AG04449 (cell line): Measurements from ENCODE around the gene CNOT9.

Source experiments
- CTCF ChIA-PET: fragments of 350-600 bp; formaldehyde crosslinking; extraction: SDS; loops from one replicate; lab custom pipeline; 2021; ENCODE audit warnings: antibody characterized with exemption; lab: Yijun Ruan, JAX
- POLR2A ChIA-PET: fragments of 400-600, 350-600 bp; formaldehyde crosslinking; extraction: SDS; loops from one replicate; lab custom pipeline; 2020; ENCODE audit warnings: antibody characterized with exemption, inconsistent platforms; lab: Yijun Ruan, JAX
- DNase-seq: peaks from one replicate; pipeline ENCODE4 v3.0.0-alpha.2; 2010; ENCODE audit warnings: low read depth, low spot score
- H3K4me3 ChIP-seq: 2 replicates; pipeline ENCODE4 v1.5.1; 2011; ENCODE audit warnings: low read depth, mild to moderate bottlenecking, control low read depth, low read length
- TF ChIP-seq, protein P1 (sequence below): IDR thresholded peaks from one replicate; pipeline ENCODE4 v1.5.1; 2011; ENCODE audit warnings: mild to moderate bottlenecking, moderate library complexity, low read length, control low read depth, inconsistent platforms; ENCODE audit not compliant: insufficient read depth; ENCODE audit errors: missing control alignments

The CNOT9 gene

DNA sequence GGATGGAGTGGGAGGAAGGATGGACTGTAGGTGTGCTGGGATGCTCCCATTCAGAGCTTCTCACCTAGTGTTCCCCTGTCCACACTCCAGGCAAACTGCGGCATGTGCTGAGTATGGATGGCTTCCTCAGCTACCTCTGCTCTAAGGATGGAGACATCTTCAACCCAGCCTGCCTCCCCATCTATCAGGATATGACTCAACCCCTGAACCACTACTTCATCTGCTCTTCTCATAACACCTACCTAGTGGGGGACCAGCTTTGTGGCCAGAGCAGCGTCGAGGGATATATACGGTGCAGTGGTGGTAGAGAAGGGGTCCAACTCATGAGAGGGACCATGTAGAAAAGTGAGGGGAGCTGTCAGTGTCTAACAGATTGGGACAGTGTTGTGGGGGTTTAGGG lies 59.3 kb downstream of the CNOT9 start:
- H3K4me3 ChIP-seq, result no peak overlapping the region
- TF ChIP-seq, protein P1, sequence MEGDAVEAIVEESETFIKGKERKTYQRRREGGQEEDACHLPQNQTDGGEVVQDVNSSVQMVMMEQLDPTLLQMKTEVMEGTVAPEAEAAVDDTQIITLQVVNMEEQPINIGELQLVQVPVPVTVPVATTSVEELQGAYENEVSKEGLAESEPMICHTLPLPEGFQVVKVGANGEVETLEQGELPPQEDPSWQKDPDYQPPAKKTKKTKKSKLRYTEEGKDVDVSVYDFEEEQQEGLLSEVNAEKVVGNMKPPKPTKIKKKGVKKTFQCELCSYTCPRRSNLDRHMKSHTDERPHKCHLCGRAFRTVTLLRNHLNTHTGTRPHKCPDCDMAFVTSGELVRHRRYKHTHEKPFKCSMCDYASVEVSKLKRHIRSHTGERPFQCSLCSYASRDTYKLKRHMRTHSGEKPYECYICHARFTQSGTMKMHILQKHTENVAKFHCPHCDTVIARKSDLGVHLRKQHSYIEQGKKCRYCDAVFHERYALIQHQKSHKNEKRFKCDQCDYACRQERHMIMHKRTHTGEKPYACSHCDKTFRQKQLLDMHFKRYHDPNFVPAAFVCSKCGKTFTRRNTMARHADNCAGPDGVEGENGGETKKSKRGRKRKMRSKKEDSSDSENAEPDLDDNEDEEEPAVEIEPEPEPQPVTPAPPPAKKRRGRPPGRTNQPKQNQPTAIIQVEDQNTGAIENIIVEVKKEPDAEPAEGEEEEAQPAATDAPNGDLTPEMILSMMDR, result no peak
- CTCF ChIA-PET, result interaction anchor here (1.7 kb wide), 1 partner anchor 21 kb away, joined by 8 read pairs; no protein-coding TSS in a partner anchor
- POLR2A ChIA-PET, result interaction anchor here (1.1 kb wide), 1 partner anchor 44 kb away, joined by 3 read pairs; the partner anchor contains the start of genes RNF25 and STK36
- DNase-seq, result no peak

DNA sequence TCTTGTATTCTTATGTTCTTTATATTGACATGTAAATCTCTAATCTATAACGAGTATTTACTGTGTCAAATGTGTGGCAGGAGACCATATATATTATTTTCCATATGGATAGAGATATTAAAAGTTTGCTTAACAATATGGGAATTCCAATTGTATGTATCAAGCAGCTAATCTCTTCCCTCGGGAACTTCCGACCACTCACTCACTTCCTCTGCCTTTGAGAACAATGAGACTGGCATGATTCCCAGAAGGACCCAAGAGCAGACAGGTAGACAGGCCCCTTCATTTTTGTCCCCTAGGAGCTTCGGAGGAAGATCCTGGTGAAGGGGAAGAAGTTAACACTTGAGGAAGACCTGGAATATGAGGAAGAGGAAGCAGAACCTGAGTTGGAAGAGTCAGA lies 63.2 kb downstream of the CNOT9 start:
- no peak for DNase-seq
- TF ChIP-seq, protein P1, result no peak
- ChIA-PET POLR2A (no interaction called here), CTCF (interaction anchor here (1.0 to 2.4 kb wide), 3 partner anchors 9 to 24 kb away, joined by 4 to 15 read pairs (median 4); partner anchors contain the start of gene PLCD4)
- no peak overlapping the region for H3K4me3 ChIP-seq

DNA sequence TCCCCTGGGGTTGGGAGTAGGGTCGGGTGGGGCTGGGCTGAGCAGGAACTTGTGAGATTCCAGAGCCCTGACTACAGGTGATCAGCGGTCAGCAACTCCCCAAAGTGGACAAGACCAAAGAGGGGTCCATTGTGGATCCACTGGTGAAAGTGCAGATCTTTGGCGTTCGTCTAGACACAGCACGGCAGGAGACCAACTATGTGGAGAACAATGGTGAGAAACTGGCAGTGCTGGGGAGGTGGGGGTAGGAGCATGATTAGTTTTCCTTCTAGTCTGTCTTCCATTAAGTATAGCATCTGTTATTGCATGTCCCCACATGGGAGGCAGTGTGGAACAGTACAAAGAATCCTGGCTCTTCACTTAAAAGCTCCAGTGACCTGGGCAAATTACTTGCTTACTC lies 67.1 kb downstream of the CNOT9 start:
- DNase-seq, result no peak
- CTCF ChIA-PET, result interaction anchor here (0.6 to 2.3 kb wide), 4 partner anchors 13 to 169 kb away, joined by 3 to 7 read pairs (median 3); no protein-coding TSS in a partner anchor

DNA sequence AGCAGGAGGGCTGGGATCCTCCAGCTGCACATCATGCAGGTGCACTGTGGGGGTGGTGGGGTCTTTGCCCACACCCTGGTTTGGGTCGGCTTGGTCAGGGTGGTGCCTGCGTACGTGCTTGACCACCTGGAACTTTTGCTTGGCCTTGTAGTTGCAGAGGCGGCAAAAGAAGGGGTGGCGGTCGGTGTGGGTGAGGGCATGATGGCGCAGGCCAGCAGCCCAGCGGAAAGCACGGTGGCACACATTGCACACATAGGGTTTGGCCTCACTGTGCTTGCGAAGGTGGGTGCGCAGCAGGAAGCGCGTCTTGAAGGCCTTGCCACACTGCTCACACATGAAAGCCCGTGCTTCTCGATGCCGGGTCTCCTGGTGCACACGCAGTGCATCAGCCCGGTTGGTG lies 69.7 kb downstream of the CNOT9 start:
- no peak overlapping the region for H3K4me3 ChIP-seq
- TF ChIP-seq, protein P1, result no peak
- DNase-seq, result no peak
- CTCF ChIA-PET, result no interaction called here
- POLR2A ChIA-PET, result no interaction called here

More for the DNA sequence above, 67.1 kb downstream of the CNOT9 start:
- H3K4me3 ChIP-seq, result no peak overlapping the region
- TF ChIP-seq, protein P1, result no peak
- POLR2A ChIA-PET, result no interaction called here

DNA sequence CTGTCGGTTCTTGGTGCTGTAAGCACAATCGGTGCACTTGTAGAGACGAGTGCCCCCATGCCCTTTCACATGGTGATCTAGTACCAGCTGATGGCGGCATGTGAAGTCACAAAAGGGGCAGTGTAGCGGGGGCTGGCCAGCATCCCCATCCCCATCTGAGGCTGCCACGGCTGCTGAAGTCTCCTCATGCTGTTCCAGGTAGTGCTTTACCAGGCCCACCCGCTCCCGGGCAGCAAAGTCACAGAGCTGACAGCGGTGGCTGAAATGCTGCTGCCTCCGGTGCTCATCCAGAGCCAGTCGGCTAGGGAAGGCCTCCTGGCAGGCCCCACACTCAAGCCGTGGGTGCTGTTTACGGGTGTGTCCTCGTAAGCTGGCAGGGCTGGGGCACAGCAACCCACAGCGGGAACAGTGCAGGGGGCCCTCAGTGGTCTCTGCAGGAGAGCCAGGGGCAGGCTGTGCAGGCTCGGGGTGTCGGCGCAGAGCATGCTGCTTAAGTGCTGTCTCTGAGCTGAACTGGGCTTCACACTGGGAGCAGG lies 73.5 kb downstream of the CNOT9 start:
- ChIA-PET POLR2A (no interaction called here), CTCF (interaction anchor here (0.9 to 2.2 kb wide), 2 partner anchors 8 to 16 kb away, joined by 3 to 9 read pairs; partner anchors contain the start of gene ZNF142)
- TF ChIP-seq, protein P1, result no peak
- DNase-seq, result no peak
- H3K4me3 ChIP-seq, result no peak overlapping the region

DNA sequence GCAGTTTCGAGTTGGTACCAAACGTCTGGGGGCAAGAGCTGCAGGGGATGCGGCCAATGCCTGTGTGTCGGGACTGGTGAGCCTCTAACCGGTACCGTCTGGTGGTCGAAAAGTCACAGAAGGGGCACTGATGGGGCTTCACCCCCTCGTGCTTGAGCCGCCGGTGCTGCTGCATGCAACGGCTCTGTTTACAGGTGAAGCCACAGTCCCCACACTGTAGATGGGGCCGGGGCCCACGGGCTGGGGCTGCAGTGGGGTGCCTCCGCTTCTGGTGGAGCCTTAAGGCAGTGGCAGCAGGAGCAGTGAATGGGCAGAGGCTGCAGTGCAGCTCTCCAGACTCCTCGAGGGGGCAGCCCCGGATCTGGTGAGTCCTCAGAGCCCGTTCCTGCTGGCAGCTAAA lies 74.1 kb downstream of the CNOT9 start:
- TF ChIP-seq, protein P1, result no peak

More for the DNA sequence above, 74.1 kb downstream of the CNOT9 start:
- H3K4me3 ChIP-seq, result no peak overlapping the region
- POLR2A ChIA-PET, result no interaction called here
- no peak for DNase-seq
- CTCF ChIA-PET, result interaction anchor here (1.1 to 2.4 kb wide), 3 partner anchors 16 to 44 kb away, joined by 3 to 9 read pairs (median 3); partner anchors contain the start of genes BCS1L, PLCD4 and ZNF142
